Tracheal epithelial cell (primary cell): Measurements from ENCODE around the gene ANKS1A. TPM values are rescaled to one million over a fixed set of nuclear protein-coding genes. Genes with fewer than 3 reads are reported as not detected.

Source experiments
- total RNA-seq: library from RNA; depleted of rRNA; stranded (reverse); fragments of >200 nt; gene quantifications from 2 replicates; pipeline ENCODE4 v1.2.1, GENCODE V29; 2014

The ANKS1A gene
- 11.8 and 13.9 TPM in 2 replicates for total RNA-seq

GRCh38 chr6:34888874-34889555, at the start of gene ANKS1A:
TSS of gene ANKS1A (plus strand) at chr6:34889255. CDS start at chr6:34889403, 148 bp downstream.

GRCh38 chr6:34887753-34888513, 1.1 kb upstream of the ANKS1A start, which contains the start of gene TAF11:
TSS of gene TAF11 (minus strand) at chr6:34888042. CDS start at chr6:34887957, 85 bp downstream.

Other genes with a start within 250 kb of the ANKS1A start
- gene ILRUN, start 192.5 kb upstream of the ANKS1A start, total RNA-seq = 48.9 and 52.4 TPM in 2 replicates
- 40.0 and 51.8 TPM in 2 replicates for gene SNRPC, start 131.8 kb upstream of the ANKS1A start, total RNA-seq
- 6.0 and 12.4 TPM in 2 replicates for gene BLTP3A, start 97.2 kb upstream of the ANKS1A start, total RNA-seq
- gene TAF11, start 1.2 kb upstream of the ANKS1A start, total RNA-seq = 17.6 and 23.0 TPM in 2 replicates